ENCODE data around the gene NAGA. TPM values are rescaled to one million over a fixed set of nuclear protein-coding genes. Genes with fewer than 3 reads are reported as not detected.

The NAGA gene
- total RNA-seq, 4 donors from 2014 or later = 48.3 to 120 (median 96.0) TPM

- DNase-seq = peak; percentile 99
- intact Hi-C loops (cut with DNase I; ENCODE audit: low total_unique reads) = loop anchor here (1.0 to 2.0 kb wide), 2 partner anchors 20 to 344 kb away; no protein-coding TSS in a partner anchor
- 0% methylated on average over 40 of the region's 71 CpGs; no CpG with 5 or more reads in 1 of the 2 donors for WGBS, 2 donors (ENCODE audit: low coverage in 1 of 2)
- Histone ChIP-seq H3K27me3 (no peaks in the 10 kb centered on the region), H3K9me3 (no peaks in the 10 kb centered on the region), H3K4me3 (peak within 1 kb of the TSS; percentile 66 to 78 (median 74)), H3K4me1 (peaks cover 15 to 28% (median 19%) of the 10 kb centered on the region in 4 donors), H3K27ac (peak within 1 kb of the TSS; percentile 93 to 98 (median 96)), H3K36me3 (peaks cover 0 to 13% (median 2%) of the 10 kb centered on the region in 4 donors)
- TF ChIP-seq CTCF (IDR thresholded peaks at IDR 0.05) (peak; percentile 84 to 100 (median 91)), EP300 (IDR thresholded peaks at IDR 0.05; ENCODE audit: low read depth) (no peak), POLR2A (IDR thresholded peaks at IDR 0.05) (peak; percentile 99), POLR2AphosphoS5 (IDR thresholded peaks at IDR 0.05) (peak; percentile 97 to 99 (median 99))
- in situ Hi-C loops (cut with MboI; ENCODE audit: low pct_ligation_motif_present in 1 of 4, low pct_unique_long_range_greater_than_20kb in 1 of 4, low sequenced_read_pairs in 3 of 4) = loop anchor here in 1 of 4 donors (10.0 kb wide), 1 partner anchor 354 kb away; no protein-coding TSS in a partner anchor
Measured at GRCh38 chr22:42090596-42091454, 20.2 kb upstream of the NAGA start, which contains the start of gene NDUFA6. Gene NDUFA6, minus strand, starts transcription at chr22:42090772. Its CDS starts 28 bp downstream, at chr22:42090744.

- intact Hi-C loops (cut with DNase I; ENCODE audit: low total_unique reads) = no loop called here
- Histone ChIP-seq H3K9me3 (no peaks in the 10 kb centered on the region), H3K27ac (no peak overlapping the region), H3K27me3 (no peaks in the 10 kb centered on the region), H3K4me3 (no peak overlapping the region), H3K36me3 (peaks cover 0 to 30% (median 5%) of the 10 kb centered on the region in 4 donors), H3K4me1 (peaks cover 8 to 25% (median 16%) of the 10 kb centered on the region in 4 donors)
- 68 to 70% methylated on average over 3 to 6 of the region's 6 CpGs for WGBS, 2 donors (ENCODE audit: low coverage in 1 of 2)
- in situ Hi-C loops (cut with MboI; ENCODE audit: low pct_ligation_motif_present in 1 of 4, low pct_unique_long_range_greater_than_20kb in 1 of 4, low sequenced_read_pairs in 3 of 4) = no loop called here
- no peak for DNase-seq
- TF ChIP-seq POLR2AphosphoS5 (IDR thresholded peaks at IDR 0.05) = no peak
- TF ChIP-seq POLR2A (IDR thresholded peaks at IDR 0.05) = no peak
- no peak for TF ChIP-seq EP300 (IDR thresholded peaks at IDR 0.05; ENCODE audit: low read depth)
- TF ChIP-seq CTCF (IDR thresholded peaks at IDR 0.05) = no peak
Measured at GRCh38 chr22:42086051-42086450, 15.4 kb upstream of the NAGA start.

- 95 to 100% methylated on average over 1 to 8 of the region's 8 CpGs for WGBS, 2 donors (ENCODE audit: low coverage in 1 of 2)
Measured at GRCh38 chr22:42084874-42085273, 14.3 kb upstream of the NAGA start.

More at GRCh38 chr22:42084874-42085273, 14.3 kb upstream of the NAGA start:
- H3K27me3 ChIP-seq = no peaks in the 10 kb centered on the region
- H3K27ac ChIP-seq = no peak overlapping the region
- H3K36me3 ChIP-seq = peaks cover 0 to 30% (median 5%) of the 10 kb centered on the region in 4 donors
- no peaks in the 10 kb centered on the region for H3K9me3 ChIP-seq
- H3K4me1 ChIP-seq = peaks cover 12 to 33% (median 22%) of the 10 kb centered on the region in 4 donors
- in situ Hi-C loops (cut with MboI; ENCODE audit: low pct_ligation_motif_present in 1 of 4, low pct_unique_long_range_greater_than_20kb in 1 of 4, low sequenced_read_pairs in 3 of 4) = no loop called here
- H3K4me3 ChIP-seq = no peak overlapping the region
- TF ChIP-seq CTCF (IDR thresholded peaks at IDR 0.05) (no peak), POLR2A (IDR thresholded peaks at IDR 0.05) (no peak), EP300 (IDR thresholded peaks at IDR 0.05; ENCODE audit: low read depth) (no peak), POLR2AphosphoS5 (IDR thresholded peaks at IDR 0.05) (no peak)
- no peak for DNase-seq
- intact Hi-C loops (cut with DNase I; ENCODE audit: low total_unique reads) = no loop called here
